Stimulated activated CD4-positive, alpha-beta T cell treated with anti-CD3 and anti-CD28 coated beads, Interleukin-2, amount 100 ng/mL, for 24 hours (primary cell): ENCODE measurements around the gene ZFYVE27.

Source experiments
- DNase-seq, 2 donors: peaks; one replicate each; pipeline ENCODE4 v3.0.0-alpha.2; 2020

ZFYVE27 gene

DNA sequence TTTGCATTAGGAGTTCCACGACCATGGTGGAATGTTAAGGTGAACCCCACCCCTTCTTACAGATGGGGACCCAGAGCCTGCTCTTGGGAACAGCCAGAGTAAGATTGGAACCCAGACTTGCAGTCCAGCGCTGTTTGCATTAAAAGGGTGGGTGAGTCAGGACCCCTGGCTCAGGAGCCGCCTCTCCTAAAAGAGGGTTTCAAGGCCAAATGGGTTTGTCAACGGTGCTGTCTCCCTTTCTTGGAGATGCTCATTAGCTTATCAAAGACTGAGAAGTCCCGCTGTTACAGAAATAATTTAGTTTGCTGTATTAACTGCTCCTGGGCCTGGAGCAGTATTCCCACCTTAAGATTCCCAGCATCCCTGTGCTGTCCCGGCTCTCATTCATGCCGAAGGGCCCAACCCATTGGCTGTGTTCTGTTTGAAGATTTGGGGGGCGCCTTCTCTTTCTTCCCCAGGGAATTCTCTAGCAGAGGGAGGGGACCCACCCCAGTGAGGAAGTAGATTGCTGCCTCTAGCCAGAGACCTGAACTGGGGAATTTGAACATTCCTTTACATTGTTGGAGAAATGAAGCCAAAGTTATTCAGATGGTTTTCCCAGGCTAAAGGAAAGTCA is 21.6 kb upstream of the ZFYVE27 start:
- DNase-seq = no peak

DNA sequence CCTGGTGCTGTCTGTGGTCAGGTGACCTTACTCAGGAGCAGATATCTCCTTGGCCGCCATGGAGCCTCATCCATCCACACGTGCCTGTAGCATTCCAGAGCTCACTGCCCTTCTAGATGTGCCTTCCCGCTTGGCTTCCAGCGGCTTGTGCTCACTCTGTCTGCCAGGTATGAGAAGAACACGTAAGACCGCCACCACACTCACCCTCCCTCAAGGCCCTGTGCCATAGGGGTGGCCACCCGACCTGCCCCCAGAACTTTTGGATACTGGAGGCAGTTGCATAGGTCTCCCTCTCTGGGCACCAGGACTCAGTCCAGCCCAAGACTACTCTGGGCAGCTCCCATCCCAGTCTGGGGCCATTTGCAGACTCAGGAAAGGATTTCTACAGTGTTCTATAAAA is 19.3 kb upstream of the ZFYVE27 start:
- no peak for DNase-seq

DNA sequence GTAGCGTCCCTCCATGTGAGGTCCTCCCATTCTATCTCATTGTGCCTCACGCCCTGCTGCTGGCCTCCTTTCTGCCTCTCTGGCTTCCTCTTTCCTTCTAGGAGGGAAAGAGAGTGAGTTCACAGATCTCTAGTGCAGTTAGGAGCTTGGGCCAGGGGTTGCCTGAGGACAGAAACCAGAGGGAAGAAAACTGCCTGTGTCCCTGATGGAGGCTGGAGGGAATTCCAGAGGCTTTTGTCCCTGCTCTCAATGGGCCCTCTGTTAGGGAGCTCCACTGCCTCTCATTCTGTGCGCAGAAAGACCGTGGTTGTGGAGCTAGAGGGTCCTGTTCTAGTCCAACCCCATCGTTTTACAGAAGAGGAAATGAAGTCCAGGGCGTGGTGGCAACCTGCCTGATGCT is 18.8 kb upstream of the ZFYVE27 start:
- DNase-seq = no peak

GRCh38 chr10:97718659-97719142 is 18.2 kb upstream of the ZFYVE27 start:
- no peak for DNase-seq

GRCh38 chr10:97719602-97720001 is 17.3 kb upstream of the ZFYVE27 start:
- no peak for DNase-seq

GRCh38 chr10:97721871-97722780 is 14.8 kb upstream of the ZFYVE27 start:
- DNase-seq = no peak

- DNase-seq = no peak
Measured at GRCh38 chr10:97723001-97723400, 13.9 kb upstream of the ZFYVE27 start.

GRCh38 chr10:97724341-97724941 is 12.5 kb upstream of the ZFYVE27 start:
- no peak for DNase-seq

GRCh38 chr10:97726636-97727178 is 10.2 kb upstream of the ZFYVE27 start:
- DNase-seq = no peak

- DNase-seq = no peak
Measured at GRCh38 chr10:97729014-97729413, 7.9 kb upstream of the ZFYVE27 start.

- DNase-seq = peak; percentile 54 to 67
Measured at GRCh38 chr10:97731346-97732051, 5.4 kb upstream of the ZFYVE27 start.

GRCh38 chr10:97732052-97732359 is 4.9 kb upstream of the ZFYVE27 start:
- no peak for DNase-seq

DNA sequence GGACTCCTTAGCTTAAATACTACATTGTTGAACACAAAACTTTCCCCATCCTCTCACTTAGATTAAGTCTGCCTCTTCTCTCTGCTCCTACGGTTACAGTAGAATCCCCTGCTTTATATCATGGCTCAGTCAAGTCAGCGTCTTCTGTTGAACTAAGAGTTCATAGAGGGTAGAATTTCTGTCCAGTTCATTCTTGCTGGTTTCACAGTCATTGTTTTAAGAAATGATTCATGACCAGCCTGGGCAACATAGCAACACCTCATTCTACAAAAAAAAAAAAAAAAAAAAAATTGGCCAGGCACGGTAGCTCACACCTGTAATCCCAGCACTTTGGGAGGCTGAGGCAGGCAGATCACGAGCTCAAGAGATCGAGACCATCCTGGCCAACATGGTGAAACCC is 3.7 kb upstream of the ZFYVE27 start:
- no peak for DNase-seq

GRCh38 chr10:97734021-97734420 is 2.9 kb upstream of the ZFYVE27 start:
- DNase-seq = no peak

GRCh38 chr10:97736403-97736901 is 476 bp upstream of the ZFYVE27 start:
- DNase-seq = no peak

DNA sequence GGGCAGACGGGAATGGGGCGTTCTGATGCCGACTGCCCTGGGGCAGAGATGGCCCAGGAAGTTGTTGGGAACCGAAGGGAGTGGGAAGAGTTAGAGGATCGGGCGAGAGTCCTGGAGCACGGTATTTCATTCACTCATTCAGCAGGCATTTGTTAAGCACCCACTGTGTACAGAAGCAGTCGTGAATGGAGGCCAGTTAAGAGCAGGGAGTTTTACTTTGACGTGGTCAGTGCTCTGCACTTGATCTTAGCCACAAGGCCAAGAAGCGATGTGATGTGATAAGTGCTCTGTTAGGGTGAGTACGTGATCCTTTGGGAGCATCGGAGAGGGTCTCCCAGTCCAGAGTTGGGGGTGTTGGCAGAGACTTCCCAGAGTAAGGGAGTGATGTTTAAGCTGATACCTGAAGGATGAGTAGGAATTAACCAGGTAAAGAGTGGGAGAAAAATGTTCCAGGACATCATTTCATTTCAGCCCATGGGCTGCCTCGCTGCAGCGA is 890 bp downstream of the ZFYVE27 start:
- DNase-seq = no peak

GRCh38 chr10:97738616-97739015 is 1.7 kb downstream of the ZFYVE27 start:
- DNase-seq = no peak

GRCh38 chr10:97740613-97741012 is 3.7 kb downstream of the ZFYVE27 start:
- DNase-seq = no peak

- no peak for DNase-seq
Measured at GRCh38 chr10:97743169-97743943, 6.4 kb downstream of the ZFYVE27 start.

GRCh38 chr10:97744405-97745035 is 7.6 kb downstream of the ZFYVE27 start:
- DNase-seq = no peak

GRCh38 chr10:97747573-97747972 is 10.6 kb downstream of the ZFYVE27 start:
- no peak for DNase-seq
